NCI-H2196 (cell line): Measurements from ENCODE around the gene PLK5.

ENCODE experiments used
- DNase-seq: peaks from one replicate; lab custom pipeline; 2025; ENCODE audit not compliant: unreplicated experiment; lab: John Stamatoyannopoulos, UW

The PLK5 gene

GRCh38 chr19:1576242-1577089 is 52.6 kb downstream of the PLK5 start:
- no peak for DNase-seq

- DNase-seq = peak; percentile 90
Measured at GRCh38 chr19:1577090-1577928, 53.4 kb downstream of the PLK5 start.

- DNase-seq = peak; percentile 74
Measured at GRCh38 chr19:1577929-1578618, 54.2 kb downstream of the PLK5 start.

GRCh38 chr19:1579222-1579621 is 55.3 kb downstream of the PLK5 start:
- no peak for DNase-seq

- DNase-seq = no peak
Measured at GRCh38 chr19:1580382-1580781, 56.5 kb downstream of the PLK5 start.

GRCh38 chr19:1580957-1581356 is 57.1 kb downstream of the PLK5 start:
- DNase-seq = no peak

GRCh38 chr19:1582201-1582600 is 58.3 kb downstream of the PLK5 start:
- peak; percentile 47 for DNase-seq

GRCh38 chr19:1584500-1585242 is 60.8 kb downstream of the PLK5 start:
- DNase-seq = no peak

GRCh38 chr19:1585243-1585580 is 61.3 kb downstream of the PLK5 start:
- no peak for DNase-seq
